Dedifferentiated amniotic fluid mesenchymal stem cell (primary cell): ENCODE measurements around the gene STX2.
"Not testable (repeated sequence)": the region's sequence is repeated elsewhere in the genome, so short reads cannot be mapped to it uniquely, and the experiment has no call there.

Experiments
- DNase-seq: peaks from one replicate; pipeline ENCODE4 v3.0.0-alpha.2; 2016; ENCODE audit errors: extremely low spot score

Gene STX2

DNA sequence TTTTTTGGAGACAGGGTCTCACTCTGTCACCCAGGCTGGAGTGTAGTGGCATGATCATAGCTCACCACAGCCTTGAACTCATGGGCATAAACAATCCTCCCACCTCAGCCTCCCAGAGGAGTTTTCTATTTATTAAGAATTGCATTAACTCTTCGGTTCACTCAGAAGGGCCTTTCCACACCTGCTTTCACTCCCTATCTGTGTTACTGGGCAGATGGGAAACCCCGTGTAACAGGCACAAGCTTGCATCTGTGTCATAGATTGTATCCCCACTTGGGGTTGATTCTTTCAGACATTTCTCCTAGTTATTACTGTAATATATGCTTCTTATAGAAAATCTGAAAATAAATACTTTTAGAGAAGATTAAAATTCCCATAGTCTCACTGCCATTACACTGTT lies 38.7 kb downstream of the STX2 start:
- no peak for DNase-seq

DNA sequence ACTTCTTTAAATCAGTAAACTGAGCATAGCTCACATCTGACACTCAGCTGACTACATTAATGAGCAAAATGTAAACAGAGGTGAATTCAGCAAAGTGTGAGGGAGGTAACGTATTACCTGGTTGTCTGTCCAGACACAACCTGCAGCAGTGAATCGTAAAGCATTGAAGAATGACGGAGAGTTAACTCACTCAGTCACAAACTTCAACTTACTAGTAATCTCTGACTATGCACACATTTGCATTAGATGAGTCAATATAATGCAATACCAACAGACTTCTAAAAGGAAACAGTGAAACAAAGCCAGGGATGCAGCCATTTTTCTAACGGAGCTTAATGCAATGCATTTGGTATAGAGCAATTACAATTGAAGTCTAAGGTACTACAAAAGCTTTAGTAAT lies 40.0 kb downstream of the STX2 start:
- no peak for DNase-seq

- DNase-seq = no peak
These were observed 41.9 kb downstream of the STX2 start for GRCh38 chr12:130796985-130797686.

GRCh38 chr12:130795906-130796305 lies 43.1 kb downstream of the STX2 start:
- no peak for DNase-seq

- DNase-seq = no peak
These were observed 45.5 kb downstream of the STX2 start for GRCh38 chr12:130793554-130793849.

- no peak for DNase-seq
These were observed 46.1 kb downstream of the STX2 start for GRCh38 chr12:130792821-130793553.

- no peak for DNase-seq
These were observed 47.4 kb downstream of the STX2 start for GRCh38 chr12:130791629-130792028.

DNA sequence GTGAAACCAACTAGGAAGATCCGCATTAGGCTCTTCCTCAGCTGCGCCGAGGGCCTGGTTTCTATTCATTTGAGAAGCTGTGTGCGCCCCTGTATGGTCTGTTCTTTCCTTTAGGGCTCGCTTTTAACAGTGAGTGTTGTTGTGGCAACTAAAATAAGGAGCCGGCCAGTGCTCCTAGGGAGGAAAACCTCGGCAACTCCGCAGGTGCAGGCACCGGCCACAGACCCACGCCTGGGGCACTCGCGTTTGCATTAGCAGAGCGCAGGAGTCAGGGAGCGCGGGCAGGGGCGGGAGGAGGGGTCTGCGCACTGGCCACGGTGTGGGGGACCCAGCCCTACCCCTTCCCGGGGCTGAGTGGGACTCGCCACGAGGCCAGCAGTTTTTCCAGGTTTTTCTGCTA lies 50.5 kb downstream of the STX2 start:
- DNase-seq = no peak

- DNase-seq = peak; percentile 54
These were observed 51.3 kb downstream of the STX2 start for GRCh38 chr12:130787445-130788410.

DNA sequence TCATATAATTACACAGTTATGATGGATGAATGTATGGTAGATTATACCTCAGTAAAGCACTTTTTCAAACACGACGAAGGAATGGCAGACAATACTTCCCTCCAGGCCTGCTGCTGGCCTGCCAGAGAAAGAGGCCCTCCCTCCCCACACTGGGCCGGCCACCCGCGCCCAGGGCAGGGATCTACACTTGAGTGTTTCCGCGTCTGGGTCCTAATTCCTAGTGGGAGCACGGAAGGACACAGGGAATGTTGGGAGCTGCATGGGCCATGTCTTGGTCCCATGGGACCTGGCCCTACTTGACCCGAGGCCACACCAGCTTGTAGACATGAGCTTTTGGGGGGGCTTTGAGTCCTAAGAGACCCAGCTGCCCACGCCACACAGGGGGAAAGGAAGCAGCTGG lies 52.0 kb downstream of the STX2 start:
- DNase-seq = no peak

- DNase-seq = no peak
These were observed 55.8 kb downstream of the STX2 start for GRCh38 chr12:130783110-130783715.

DNA sequence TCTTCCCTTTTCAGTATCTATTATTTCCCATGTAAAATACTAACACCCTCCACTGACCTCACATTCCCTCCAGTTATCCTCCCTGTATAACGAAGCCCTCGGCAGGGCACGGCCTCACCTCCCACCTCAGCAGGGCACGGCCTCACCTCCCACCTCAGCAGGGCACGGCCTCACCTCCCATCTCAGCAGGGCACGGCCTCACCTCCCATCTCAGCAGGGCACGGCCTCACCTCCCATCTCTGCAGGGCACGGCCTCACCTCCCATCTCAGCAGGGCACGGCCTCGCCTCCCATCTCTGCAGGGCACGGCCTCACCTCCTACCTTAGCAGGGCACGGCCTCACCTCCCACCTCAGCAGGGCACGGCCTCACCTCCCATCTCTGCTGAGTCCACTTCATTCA lies 56.8 kb downstream of the STX2 start:
- DNase-seq = not testable (repeated sequence)

DNA sequence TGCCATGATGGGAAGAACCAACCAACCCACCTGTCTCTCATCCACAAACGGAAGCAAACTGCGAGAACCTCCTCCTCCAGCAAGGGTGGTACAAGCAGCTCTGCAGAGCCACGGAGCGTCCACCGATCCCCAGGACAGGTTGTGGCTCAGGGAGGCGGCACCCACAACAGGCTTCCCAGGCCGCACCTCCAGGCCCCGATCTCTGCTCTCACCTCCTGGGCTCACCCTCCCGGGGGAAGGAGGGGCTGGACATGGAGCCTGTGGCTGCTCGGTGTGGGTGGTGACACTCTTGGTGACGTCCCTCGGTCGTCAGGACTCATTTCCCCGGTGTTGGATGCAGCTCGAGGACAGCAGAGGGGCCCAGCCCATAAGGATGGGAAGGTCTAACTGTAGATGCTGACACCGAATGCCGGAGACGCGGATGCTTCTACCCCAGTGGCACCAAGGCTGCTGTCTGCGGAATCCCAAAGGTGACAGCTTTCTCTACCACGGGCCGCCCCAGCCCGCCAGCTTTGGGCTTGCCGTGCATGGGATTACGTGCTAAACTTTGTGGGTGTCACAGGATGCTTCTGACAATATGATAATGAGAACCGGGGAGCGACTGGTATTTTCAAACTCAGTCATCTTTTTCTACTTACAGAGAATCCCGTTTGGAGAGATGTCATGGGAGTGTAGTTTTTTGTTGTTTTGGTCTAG lies 58.0 kb downstream of the STX2 start:
- DNase-seq = no peak

DNA sequence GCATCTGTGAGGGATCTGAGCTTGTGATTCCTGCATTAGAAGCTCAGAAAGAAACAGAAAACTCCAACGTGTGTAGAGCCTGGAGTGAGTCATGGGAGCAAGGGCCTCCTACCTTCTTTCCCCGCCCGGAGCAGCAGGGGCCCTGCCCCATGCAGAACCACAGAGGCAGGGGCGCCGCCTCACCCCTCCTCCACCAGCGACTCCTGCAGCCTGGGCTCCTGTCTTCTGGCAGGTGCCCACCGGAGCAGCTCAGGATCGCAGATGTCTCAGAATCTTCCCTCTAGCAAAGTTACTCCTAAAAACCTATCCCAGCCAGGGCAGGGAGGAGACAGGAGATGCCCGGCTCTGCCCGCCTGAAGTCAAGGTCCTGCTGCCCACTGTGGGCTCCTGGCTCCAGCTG lies 58.7 kb downstream of the STX2 start:
- DNase-seq = no peak

- DNase-seq = no peak
These were observed 60.3 kb downstream of the STX2 start for GRCh38 chr12:130778776-130779175.

GRCh38 chr12:130776857-130777339 lies 62.2 kb downstream of the STX2 start:
- DNase-seq = no peak

DNA sequence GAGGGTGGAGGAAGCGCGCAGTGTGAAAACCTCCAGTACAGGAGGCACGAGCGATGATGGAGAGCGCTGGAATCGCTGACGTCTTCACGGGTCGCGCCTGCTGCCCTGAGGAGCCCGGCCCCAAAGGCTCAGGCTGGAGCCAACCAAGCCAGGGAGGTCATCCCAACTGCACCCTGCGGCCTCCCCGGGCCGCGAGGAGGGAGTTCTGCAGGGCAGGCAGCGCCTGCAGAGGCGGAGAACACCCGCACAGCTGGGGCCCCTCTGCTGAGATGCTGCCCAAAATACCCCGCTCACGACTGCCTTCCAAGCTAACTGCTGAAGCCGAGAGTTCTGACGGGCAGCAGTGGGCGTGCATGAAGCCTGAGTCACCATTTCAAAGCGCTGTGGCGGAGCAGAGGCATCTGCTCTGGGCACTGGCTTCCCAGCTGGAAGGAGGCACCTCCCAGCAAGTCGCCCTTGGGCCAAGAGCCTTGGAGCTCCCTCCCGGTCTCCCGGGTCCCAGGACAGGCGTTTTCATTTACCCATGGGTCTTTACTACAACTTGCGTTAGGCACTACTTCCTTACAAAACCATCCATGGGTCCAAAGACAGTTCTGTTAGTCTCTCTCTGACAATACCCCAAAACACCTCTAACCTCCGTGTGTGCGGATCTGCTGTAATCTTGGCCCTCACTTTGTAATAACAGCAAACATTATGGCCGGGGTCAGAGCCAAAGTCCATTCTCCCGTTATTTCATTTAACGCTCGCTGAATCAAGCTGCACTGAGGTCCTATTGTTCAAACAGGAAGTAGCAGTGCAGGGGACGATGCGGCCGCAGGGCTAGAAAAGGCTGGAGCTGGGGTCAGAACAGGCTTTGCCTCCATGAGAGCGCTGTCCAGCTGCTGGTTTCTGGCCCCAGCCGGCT lies 62.8 kb downstream of the STX2 start:
- DNase-seq = peak; percentile 91

GRCh38 chr12:130770413-130771028 lies 68.5 kb downstream of the STX2 start:
- DNase-seq = no peak

GRCh38 chr12:130768120-130768519 lies 70.9 kb downstream of the STX2 start:
- DNase-seq = no peak

DNA sequence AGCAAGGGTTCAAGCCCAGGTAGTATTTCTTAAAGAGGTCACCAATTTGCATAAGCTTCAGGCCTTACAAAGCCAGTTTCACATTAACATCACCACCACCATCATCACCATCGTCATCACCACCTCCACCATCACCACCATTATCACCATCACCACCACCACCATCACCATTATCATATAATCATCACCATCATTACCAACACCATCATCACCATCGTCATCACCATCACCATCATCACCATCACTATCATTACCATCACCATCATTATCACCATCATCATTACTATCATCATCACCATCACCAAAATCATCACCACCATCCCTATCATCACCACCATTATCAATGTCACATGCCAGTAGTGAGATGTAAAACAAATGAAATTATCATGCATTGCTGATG lies 72.6 kb downstream of the STX2 start:
- no peak for DNase-seq
